Activated naive CD8-positive, alpha-beta T cell treated with anti-CD3 and anti-CD28 coated beads, Interleukin-2, amount 50 U/mL, for 16 hours (primary cell): ENCODE results near the gene SYT12.
"Not testable (repeated sequence)": the region's sequence is repeated elsewhere in the genome, so short reads cannot be mapped to it uniquely, and the experiment has no call there.

ENCODE experiments used
- DNase-seq: peaks from one replicate; pipeline ENCODE4 v3.0.0-alpha.2; 2020; ENCODE audit warnings: low read depth, low spot score

Gene SYT12

GRCh38 chr11:67022961-67023956, at the start of gene SYT12:
SYT12 (plus strand) TSS chr11:67023134; CDS start chr11:67030145, 7,011 bp downstream.
- DNase-seq, result no peak

- DNase-seq, result no peak
Measured at GRCh38 chr11:66973956-66974580, 48.9 kb upstream of the SYT12 start.

DNA sequence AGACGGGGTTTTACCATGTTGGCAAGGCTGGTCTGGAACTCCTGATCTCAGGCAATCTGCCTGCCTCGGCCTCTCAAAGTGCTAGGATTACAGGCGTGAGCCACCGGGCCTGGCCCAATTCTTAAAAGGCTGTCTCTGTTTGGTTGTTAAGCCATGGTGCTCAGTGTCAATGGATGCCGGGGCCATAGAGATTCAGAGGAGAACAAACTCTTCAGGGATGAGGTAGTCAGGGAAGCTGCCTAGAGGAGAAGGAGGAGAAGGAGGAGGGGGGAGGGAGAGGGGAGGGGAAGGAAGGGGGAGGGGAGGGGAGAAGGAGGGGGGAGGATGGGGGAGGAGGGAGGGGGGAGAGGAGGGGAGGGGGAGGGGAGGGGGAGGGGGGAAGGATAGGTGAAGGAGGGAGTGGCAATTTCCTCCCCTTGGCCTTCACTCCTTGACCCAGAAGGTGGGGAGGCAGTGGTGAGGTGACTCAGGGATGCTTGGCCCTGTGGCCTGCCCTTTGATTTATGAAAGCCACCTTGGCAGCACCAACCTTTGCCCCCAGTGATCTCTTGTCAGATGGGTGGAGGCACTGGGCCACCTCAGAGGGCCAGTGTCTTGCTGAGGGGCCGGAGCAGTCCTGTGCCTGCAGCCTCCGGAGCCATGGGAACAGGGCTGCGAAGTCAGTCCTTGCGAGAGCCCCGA, 48.1 kb upstream of the SYT12 start, which contains the start of gene C11orf86:
TSS of gene C11orf86 (plus strand) at position 581 of the 681 bp plus-strand sequence. CDS start at position 640, 59 bp downstream.
- DNase-seq, result no peak

DNA sequence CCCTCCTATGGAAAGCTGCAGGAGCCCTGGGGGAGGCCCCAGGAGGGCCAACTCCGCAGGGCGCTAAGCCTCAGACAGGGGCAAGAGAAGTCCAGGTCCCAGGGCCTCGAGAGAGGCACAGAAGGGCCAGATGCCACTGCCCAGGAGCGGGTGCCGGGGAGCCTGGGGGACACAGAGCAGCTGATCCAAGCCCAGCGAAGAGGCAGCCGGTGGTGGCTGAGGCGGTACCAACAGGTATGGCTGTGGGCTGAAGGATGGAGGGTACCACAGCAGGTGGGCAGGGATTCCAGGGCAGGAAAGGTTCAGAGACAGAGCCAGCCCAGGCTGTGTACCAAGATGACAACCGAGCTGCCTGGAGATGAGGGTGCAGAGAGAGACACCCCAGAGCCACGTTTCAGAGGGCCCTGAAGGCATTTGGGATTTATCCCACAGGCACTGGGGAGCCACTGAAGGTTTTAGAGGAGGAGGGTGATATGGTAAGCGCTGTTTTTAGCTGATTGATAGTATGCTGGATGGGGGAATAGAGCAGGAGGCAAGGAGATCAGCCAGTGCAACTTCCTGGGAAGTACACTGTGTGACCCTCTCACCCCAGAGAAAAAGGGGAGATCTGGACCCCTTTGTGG, 47.4 kb upstream of the SYT12 start:
- no peak for DNase-seq

- no peak for DNase-seq
Measured at GRCh38 chr11:66976028-66976467, 46.9 kb upstream of the SYT12 start.

DNA sequence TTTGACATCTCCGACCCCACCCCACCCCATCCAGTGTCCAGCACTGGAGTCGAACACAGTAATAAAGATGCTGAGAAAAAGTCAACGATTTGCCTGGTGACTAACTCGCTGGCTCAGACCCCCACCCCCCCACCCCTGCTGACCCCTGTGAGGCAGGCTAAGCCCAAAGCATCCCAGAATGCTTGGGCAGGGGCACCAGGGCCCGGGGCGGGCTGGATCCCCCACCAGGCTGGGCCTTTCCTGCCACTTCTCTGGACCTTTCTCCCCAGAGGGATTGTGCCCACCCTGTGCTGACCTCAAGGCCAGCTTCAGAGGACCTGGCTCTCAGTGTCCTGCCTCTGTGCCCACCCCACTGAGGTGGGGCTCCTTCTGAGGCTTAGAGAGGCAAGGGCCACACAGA, 46.0 kb upstream of the SYT12 start:
- no peak for DNase-seq

- no peak for DNase-seq
Measured at GRCh38 chr11:66978229-66978628, 44.7 kb upstream of the SYT12 start.

DNA sequence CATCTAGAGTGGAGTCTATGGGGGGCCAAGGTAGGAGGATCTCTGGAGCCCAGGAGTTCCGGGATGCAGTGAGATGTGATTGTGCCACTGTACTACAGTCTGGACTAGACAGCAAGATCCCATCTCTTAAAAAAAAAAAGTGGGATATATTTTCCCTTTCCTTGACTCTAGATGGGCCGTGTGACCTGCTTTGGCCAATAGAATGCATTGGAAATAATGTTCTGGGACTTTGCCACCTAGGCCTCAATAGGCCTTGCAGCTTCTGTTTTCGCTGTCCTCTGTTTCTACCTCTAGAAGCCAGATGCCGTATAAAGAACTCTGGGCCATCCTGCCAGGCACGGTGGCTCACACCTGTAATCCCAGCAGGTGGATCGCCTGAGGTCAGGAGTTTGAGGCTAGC, 44.2 kb upstream of the SYT12 start:
- no peak for DNase-seq

DNA sequence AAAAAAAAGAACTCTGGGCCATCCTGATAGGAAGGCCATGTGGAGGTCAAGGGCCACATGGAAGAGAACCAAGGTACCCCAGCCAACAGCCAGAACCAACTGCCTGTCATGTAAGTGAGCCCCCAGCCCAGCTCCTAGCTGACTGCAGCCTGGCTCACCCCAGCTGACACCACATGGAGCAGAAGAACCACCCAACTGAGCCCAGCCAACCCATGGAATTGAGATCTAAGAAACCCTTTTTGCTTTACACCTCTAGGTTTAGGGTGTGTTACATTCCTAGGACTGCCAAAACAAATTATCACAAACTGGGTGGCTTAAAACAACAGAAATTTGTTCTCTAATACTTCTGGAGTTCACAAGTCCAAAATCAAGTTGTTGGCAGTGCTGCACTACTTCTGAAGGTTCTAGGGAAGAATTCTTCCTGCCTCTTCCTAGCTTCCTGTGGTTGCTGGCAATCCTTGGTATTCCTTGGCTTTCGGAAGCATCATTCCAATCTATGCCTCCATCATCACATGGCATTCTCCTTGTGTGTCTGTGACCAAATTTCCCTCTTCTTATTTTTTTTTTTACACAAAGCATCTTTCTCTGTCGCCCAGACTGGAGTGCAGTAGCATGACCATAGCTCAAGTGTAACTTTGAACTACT, 43.5 kb upstream of the SYT12 start:
- no peak for DNase-seq

DNA sequence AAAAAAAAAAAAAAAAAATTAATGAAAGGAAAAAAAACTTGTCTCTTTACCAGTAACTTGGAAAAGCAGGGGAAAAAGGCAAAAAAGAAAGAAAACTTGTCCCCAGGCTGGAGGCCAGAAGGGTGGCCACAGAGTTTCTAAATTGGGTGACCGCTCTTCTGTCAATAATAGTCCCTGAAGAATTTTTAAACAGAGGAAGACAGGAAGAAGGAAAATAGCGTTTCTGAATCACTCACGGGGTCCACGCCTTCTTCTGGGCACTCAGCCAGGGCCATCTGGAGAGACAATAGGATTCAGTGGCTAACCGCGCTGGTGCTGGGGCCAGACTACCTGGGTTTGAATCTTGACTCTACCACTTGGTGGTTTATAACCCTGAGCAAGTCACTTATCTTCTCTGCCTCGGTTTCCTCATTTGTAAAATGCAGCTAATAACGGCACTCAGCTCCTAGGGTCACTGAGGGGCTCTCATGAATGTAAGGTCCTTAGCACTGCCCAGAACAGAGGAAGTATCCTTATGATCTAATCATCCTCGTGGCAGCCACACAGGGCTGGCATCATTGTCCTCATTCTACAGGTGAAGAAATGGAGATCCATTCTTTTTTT, 40.9 kb upstream of the SYT12 start:
- no peak for DNase-seq

GRCh38 chr11:66983275-66983924, 39.5 kb upstream of the SYT12 start:
- DNase-seq, result no peak

GRCh38 chr11:66985508-66986177, 37.3 kb upstream of the SYT12 start:
- no peak for DNase-seq

DNA sequence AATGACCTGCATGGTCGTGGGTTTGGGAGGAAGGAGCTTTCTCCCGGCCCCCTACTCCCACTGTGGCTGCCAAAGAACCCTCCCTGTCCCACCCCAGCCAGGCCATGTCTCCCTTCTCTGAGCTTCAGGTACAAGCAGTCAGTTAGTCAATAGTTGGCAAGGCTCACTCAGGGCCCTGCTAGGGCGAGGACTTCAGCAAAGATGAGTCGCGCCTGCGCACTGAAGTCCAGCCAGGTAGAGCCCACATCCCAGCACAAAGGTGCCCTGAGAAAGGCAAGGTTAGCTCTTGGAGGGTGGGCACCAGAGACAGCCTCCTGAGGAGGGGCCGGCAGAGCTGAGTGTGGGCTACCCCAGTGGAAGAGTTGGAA, 36.8 kb upstream of the SYT12 start:
- DNase-seq, result no peak

DNA sequence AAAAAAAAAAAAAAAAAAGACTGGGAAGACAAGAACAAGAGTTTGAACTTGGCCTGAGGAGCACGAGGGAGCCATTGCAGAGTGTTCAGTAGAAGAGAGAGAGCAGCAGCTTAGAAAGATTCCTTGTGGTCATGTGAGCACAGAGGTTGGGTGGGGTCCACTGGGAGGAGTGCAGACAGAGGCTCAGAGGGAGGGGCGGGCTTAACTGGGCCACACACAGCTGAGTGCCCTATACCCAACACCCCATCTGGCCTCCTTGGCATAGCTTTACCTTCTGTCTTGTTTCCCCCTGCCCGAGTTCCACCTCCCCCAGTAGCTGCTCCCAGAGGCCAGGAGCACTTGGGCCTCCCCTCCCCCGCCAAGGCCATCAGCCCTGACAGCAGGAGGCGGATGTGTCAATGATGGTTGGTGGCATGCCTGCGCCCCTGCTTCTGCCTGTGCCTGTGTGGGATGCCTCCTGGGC, 35.7 kb upstream of the SYT12 start:
- no peak for DNase-seq

DNA sequence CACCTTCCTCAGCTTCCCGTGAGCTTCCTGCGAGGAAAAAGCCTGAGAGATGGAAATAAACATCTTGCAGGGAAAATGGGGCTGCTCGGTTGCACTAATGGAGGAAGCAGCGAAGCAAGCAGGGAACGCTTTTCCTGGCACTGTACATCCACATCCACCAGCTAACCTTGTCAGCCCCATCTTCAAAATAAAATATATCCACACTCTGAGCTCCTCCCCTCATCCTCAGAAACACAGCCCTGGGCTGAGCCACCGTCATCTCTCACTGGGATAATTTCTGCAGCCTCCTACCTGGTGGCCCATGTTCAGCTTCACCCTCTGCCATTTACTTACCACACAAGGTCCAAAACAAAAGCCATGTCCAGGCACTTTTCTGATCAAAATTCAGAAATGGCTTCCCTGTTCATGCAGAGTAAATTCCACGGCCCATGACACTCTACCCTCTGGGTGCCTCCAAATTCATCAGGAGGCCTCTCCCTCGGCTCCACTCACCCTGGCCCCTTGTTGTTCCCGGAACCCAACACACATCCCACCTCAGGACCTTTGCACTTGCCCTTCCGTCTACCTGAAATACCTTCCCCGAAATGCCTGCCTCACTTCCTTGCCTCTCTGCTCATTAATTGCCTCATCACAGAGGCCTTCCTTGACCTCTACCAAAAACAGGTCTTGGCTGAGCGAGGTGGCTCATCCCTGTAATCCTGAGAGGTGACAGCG, 34.9 kb upstream of the SYT12 start:
- DNase-seq, result no peak

DNA sequence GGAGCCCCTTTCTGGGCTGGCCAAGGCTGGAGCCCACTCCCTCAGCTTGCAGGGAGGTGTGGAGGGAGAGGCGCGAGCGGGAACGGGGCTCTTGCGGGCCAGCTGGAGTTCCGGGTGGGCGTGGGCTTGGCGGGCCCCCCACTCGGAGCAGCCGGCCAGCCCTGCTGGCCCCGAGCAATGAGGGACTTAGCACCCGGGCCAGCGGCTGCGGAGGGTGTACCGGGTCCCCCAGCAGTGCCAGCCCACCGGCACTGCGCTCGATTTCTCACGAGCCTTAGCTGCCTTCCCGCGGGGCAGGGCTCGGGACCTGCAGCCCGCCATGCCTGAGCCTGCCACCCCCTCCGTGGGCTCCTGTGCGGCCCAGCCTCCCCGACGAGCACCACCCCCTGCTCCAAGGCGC, 34.2 kb upstream of the SYT12 start:
- DNase-seq, result not testable (repeated sequence)

DNA sequence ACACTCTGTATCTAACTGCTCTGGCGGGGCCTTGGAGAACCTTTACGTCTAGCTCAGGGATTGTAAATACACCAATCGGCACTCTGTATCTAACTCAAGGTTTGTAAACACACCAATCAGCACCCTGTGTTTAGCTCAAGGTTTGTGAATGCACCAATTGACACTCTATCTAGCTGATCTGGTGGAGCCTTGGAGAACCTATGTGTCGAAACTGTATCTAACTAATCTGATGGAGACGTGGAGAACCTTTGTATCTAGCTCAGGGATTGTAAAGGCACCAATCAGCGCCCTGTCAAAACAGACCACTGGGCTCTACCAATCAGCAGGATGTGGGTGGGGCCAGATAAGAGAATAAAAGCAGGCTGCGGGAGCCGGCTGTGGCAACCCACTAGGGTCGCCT, 33.6 kb upstream of the SYT12 start:
- not testable (repeated sequence) for DNase-seq

DNA sequence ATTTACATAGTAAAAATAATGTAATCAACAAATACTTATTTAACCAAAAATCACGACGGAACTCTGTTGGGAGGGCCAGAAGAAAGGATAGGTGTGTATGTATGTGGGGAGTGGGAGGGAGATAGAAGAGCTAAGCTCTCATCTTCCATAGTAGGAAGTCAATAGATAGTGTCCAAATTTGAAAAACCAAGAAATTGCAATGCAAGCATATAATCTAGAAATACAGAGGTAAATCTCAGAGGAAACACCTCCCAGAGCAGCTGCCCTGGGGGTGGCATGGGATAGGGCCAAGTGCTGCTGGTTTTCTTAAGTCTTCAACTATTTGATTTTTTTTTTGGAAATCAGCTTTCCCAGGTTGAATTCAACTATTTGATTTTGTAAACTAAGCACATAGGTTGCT, 30.9 kb upstream of the SYT12 start:
- no peak for DNase-seq
